Osteoblast (primary cell): ENCODE data around the gene CYRIA. TPM values are rescaled to one million over a fixed set of nuclear protein-coding genes. Genes with fewer than 3 reads are reported as not detected.

Source experiments
- DNase-seq: peaks from one replicate; pipeline ENCODE4 v3.0.0; 2011; ENCODE audit warnings: low spot score, mixed read lengths; ENCODE audit not compliant: insufficient read length; ENCODE audit errors: missing footprints
- H2AFZ ChIP-seq: 2 replicates; pipeline ENCODE4 v1.6.0; 2011; ENCODE audit warnings: mild to moderate bottlenecking, low read length
- H3K27ac ChIP-seq: 2 replicates; pipeline ENCODE4 v1.5.1; 2011; ENCODE audit warnings: mild to moderate bottlenecking, low read depth, low read length, moderate library complexity
- H3K27me3 ChIP-seq: 2 replicates; pipeline ENCODE4 v1.6.0; 2012; ENCODE audit warnings: mild to moderate bottlenecking, control low read depth, inconsistent platforms, low read length, moderate library complexity; ENCODE audit not compliant: insufficient read depth
- H3K36me3 ChIP-seq: 2 replicates; pipeline ENCODE4 v1.5.1; 2011; ENCODE audit warnings: mild to moderate bottlenecking, low read length, control low read depth, moderate library complexity; ENCODE audit not compliant: insufficient read depth
- H3K4me1 ChIP-seq: 2 replicates; pipeline ENCODE4 v1.5.1; 2011; ENCODE audit warnings: mild to moderate bottlenecking, low read length, control low read depth, moderate library complexity; ENCODE audit not compliant: insufficient read depth
- H3K4me2 ChIP-seq: 2 replicates; pipeline ENCODE4 v1.6.0; 2011; ENCODE audit warnings: mild to moderate bottlenecking, low read length; ENCODE audit not compliant: insufficient read depth
- H3K4me3 ChIP-seq: fragments of 200-600 bp; sonication (generic); 3 replicates; pipeline ENCODE4 v1.5.1; 2012; ENCODE audit warnings: mild to moderate bottlenecking, low read length, inconsistent platforms; ENCODE audit not compliant: insufficient read depth
- H3K79me2 ChIP-seq: 2 replicates; pipeline ENCODE4 v1.6.0; 2012; ENCODE audit warnings: mild to moderate bottlenecking, low read length, control low read depth, inconsistent platforms; ENCODE audit not compliant: insufficient read depth
- H3K9me3 ChIP-seq: 2 replicates; pipeline ENCODE4 v1.5.1; 2011; ENCODE audit warnings: low read depth, low read length, control low read depth
- H4K20me1 ChIP-seq: 2 replicates; pipeline ENCODE4 v1.6.0; 2012; ENCODE audit warnings: mild to moderate bottlenecking, low read length, control low read depth; ENCODE audit not compliant: insufficient read depth
- total RNA-seq: library from RNA; depleted of rRNA; stranded (reverse); fragments of >200 nt; gene quantifications from 2 replicates; pipeline ENCODE4 v1.2.3, GENCODE V29; 2012
- TF ChIP-seq, protein P1 (sequence below): IDR thresholded peaks from 2 replicates; pipeline ENCODE4 v1.5.1; 2011; ENCODE audit warnings: mild to moderate bottlenecking, low read depth, low read length, moderate library complexity; ENCODE audit errors: extremely low read depth

CYRIA gene
- total RNA-seq, 1 donor, result 2.2 TPM

DNA sequence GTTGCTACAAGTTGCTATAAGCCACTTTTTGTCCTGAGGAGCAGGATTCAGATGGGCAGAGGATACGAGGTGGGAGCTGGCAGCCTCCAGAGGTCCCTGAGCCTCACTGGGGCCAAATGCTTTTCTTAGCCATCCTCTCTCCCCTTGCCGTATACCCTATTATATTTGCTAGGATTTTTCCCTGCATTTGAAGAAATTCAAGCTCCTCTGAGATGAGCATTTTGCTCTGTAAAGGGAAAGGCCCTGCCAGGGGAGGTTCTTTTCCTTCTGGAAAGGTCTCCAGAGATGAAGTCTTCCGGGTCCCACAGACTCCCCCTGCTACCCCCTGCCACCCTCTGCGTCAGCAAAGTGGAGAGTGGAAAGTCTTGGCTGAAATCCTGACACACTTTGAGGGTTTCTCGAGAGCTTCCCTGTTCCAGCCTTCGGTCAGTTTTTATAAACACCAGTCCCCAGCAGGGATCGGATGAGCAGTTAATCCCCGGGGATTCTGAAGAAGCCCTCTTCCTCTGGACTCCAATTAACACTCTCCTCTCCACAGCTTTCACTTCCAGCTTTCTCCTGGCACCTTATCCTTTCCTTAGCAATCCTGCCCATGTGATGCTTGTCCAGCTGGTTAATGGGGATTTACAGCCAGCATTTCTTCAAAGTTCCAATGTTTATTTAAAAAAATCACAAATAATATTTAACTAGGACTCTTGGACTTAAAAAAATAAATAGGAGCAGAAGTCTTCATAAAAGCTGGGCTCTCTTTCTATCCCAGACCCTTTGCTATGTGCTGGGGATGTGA is 13.1 kb downstream of the CYRIA start:
- no peaks in the 10 kb centered on the region for H3K36me3 ChIP-seq
- H2AFZ ChIP-seq, result peak overlapping the region; percentile 21
- H3K4me2 ChIP-seq, result no peak overlapping the region
- no peak overlapping the region for H3K4me3 ChIP-seq
- peaks cover 28% of the 10 kb centered on the region for H3K4me1 ChIP-seq
- no peaks in the 10 kb centered on the region for H3K27me3 ChIP-seq
- TF ChIP-seq, protein P1, sequence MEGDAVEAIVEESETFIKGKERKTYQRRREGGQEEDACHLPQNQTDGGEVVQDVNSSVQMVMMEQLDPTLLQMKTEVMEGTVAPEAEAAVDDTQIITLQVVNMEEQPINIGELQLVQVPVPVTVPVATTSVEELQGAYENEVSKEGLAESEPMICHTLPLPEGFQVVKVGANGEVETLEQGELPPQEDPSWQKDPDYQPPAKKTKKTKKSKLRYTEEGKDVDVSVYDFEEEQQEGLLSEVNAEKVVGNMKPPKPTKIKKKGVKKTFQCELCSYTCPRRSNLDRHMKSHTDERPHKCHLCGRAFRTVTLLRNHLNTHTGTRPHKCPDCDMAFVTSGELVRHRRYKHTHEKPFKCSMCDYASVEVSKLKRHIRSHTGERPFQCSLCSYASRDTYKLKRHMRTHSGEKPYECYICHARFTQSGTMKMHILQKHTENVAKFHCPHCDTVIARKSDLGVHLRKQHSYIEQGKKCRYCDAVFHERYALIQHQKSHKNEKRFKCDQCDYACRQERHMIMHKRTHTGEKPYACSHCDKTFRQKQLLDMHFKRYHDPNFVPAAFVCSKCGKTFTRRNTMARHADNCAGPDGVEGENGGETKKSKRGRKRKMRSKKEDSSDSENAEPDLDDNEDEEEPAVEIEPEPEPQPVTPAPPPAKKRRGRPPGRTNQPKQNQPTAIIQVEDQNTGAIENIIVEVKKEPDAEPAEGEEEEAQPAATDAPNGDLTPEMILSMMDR, result no peak
- no peaks in the 10 kb centered on the region for H3K79me2 ChIP-seq
- no peak overlapping the region for H3K27ac ChIP-seq
- H4K20me1 ChIP-seq, result no peaks in the 10 kb centered on the region
- no peaks in the 10 kb centered on the region for H3K9me3 ChIP-seq
- no peak for DNase-seq

DNA sequence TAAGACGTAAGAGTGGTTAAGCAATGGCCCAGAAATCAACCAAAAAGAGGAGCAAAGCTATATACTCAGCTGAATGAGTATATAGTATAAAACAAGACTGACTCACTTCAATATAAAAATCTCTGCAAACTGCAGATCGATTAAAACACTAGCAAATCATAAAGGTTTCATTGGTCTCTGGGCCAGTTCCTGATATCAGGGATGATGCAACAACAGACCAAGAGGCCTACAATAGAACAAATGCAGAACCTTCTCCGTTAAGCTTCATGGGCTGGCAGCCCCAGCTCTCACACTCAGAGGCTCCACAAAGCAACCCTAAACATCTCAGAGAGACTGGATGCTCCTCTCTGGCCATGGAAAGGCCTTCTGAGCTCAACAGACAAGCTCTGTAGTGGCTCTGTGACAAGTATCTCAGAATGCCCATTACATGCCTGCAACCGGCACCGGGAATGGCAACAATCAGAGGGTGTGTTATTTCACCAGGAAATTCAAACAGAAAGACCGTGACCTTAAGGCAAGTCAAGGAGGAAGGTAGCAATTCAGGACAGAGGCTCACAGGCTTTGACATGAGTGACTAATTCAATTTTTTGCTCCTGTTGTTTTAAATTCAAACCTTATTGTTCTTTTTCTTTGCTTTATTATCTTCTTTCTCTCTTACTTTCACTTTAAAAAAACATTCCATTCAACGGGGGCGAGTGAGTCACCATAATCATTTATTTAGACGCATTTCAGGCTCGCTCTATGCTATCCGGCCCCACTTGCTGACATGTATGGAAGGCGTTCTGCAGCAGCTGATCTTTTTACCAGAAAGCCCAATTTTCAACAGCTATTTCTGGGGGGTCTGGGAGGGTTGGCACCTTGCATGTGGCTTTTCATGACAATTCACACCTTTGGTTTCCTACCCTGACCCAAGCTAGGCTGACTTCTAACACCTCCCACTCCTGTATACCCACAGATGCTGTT is 15.1 kb downstream of the CYRIA start:
- Histone ChIP-seq H3K4me1 (peaks cover 28% of the 10 kb centered on the region), H4K20me1 (no peaks in the 10 kb centered on the region), H3K36me3 (no peaks in the 10 kb centered on the region), H3K4me3 (peak overlapping the region; percentile 54), H3K27me3 (no peaks in the 10 kb centered on the region), H3K4me2 (peak overlapping the region; percentile 81), H3K79me2 (no peaks in the 10 kb centered on the region), H3K9me3 (no peaks in the 10 kb centered on the region), H3K27ac (peak overlapping the region; percentile 49), H2AFZ (peak overlapping the region; percentile 77)
- DNase-seq, result no peak
- TF ChIP-seq, protein P1, result no peak

DNA sequence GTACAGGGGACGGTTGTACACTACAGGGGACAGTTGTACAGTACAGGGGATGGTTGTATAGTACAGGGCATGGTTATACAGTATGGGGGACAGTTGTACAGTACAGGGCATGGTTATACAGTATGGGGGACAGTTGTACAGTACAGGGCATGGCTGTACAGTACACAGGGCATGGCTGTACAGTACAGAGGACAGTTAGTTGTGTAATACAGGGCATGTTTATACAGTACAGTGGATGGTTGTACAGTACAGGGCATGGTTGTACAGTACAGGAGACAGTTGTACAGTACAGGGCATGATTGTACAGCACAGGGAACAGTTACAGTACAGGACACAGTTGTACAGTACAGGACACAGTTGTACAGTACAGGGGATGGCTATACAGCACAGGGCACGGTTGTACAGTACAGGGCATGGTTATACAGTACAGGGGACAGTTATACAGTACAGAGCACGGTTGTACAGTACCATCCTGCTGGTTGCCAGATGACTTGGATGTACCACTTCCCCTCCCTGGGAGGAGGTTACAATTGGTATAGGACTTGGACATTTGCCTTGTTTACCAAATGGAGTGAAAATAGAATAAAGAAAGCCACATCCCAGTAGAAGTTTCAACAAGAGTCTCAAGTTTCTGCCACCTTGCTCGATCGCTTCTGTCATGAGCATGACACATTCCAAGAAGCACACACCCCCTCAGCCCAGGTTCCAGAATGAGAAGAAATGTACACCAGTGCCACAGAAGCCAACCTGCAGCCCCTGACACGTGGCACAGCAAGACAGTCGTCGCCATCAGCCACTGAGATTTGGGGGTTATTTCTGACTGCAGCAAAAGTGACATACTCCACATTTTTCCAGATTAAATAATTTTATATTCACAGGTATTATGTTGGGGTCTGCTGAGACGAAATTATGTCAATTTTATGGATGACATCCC is 16.0 kb downstream of the CYRIA start:
- Histone ChIP-seq H2AFZ (no peak overlapping the region), H3K4me3 (no peak overlapping the region), H3K4me2 (peak overlapping the region; percentile 81), H3K4me1 (peaks cover 28% of the 10 kb centered on the region), H3K9me3 (no peaks in the 10 kb centered on the region), H3K79me2 (no peaks in the 10 kb centered on the region), H4K20me1 (no peaks in the 10 kb centered on the region), H3K27ac (no peak overlapping the region), H3K36me3 (no peaks in the 10 kb centered on the region), H3K27me3 (no peaks in the 10 kb centered on the region)
- no peak for DNase-seq
- TF ChIP-seq, protein P1, result no peak
